ENCODE results near the gene UFC1.

UFC1 gene

DNA sequence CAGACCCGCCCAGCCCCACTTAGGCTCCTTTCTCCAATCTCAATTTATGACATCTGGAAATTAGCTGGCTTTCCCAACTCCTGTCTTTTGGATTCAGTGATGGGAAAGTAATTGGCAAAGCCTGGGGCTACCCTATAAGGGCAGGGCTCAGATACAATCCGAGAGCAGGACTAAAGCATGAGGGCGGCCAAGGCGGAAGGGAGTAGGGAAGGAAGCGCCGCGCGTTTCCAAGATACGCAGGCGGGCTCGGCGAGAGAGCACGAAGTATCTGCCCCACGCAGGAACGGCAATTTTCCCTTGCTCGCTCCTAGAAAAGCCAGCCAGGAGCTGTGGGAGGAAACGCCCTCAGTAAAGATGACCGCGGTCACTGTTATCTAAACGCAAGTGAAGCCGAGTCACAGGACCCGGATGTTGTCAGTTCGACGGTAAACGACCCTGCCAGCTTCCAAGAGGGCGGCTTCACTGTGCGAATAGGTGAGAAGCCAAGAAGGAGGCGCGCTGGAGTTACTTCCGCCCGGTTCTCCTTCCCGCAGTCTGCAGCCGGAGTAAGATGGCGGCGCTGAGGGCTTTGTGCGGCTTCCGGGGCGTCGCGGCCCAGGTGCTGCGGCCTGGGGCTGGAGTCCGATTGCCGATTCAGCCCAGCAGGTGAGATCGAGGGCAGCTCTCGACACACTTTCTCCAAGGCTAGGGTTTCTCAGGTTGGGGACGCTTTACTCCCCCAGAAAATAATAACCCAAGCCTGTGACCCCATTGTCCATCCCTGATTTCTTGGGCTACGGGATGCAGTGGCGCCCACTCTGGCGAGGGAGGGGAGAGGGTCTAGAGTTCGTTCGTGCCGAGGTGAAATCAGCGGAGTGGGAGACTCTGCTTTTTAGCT is 48.3 kb downstream of the UFC1 start, which contains the start of gene NDUFS2:
TSS of gene NDUFS2 (plus strand) at position 532 of the 877 bp plus-strand sequence. CDS start at position 551, 19 bp downstream.
- TF ChIP-seq, protein P1, sequence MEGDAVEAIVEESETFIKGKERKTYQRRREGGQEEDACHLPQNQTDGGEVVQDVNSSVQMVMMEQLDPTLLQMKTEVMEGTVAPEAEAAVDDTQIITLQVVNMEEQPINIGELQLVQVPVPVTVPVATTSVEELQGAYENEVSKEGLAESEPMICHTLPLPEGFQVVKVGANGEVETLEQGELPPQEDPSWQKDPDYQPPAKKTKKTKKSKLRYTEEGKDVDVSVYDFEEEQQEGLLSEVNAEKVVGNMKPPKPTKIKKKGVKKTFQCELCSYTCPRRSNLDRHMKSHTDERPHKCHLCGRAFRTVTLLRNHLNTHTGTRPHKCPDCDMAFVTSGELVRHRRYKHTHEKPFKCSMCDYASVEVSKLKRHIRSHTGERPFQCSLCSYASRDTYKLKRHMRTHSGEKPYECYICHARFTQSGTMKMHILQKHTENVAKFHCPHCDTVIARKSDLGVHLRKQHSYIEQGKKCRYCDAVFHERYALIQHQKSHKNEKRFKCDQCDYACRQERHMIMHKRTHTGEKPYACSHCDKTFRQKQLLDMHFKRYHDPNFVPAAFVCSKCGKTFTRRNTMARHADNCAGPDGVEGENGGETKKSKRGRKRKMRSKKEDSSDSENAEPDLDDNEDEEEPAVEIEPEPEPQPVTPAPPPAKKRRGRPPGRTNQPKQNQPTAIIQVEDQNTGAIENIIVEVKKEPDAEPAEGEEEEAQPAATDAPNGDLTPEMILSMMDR (IDR thresholded peaks at IDR 0.05), result peak; percentile 34; the same call in 1 of the 2 replicates

DNA sequence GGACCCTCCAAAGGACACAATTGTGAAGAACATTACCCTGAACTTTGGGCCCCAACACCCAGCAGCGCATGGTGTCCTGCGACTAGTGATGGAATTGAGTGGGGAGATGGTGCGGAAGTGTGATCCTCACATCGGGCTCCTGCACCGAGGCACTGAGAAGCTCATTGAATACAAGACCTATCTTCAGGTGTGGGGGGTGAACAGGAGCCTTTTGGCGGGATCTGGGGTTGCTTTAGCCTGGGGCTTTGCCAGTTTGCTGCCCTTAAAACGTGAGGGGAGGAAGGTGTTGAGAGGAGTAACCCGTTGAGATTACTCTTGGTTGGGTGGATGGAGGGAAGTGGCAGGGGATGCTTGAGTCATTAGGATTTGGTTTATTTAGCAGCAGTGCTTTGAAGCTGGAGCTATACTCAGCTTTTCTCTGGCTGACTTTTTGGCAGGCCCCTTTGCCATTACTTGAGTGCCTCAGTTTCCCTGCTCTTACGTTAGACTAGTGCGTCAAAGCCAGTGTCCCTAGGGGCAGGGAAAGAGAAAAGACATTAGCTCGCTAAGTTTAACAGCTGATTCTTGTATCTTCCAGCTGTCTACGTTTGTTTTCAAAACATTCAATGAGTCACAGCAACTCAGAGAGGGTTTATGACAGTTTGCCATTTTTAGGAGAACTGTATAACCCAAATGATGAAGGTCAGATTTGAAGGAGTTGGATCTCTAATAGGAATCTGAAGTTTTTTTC is 52.8 kb downstream of the UFC1 start:
- TF ChIP-seq, protein P1 (IDR thresholded peaks at IDR 0.05), result no peak

DNA sequence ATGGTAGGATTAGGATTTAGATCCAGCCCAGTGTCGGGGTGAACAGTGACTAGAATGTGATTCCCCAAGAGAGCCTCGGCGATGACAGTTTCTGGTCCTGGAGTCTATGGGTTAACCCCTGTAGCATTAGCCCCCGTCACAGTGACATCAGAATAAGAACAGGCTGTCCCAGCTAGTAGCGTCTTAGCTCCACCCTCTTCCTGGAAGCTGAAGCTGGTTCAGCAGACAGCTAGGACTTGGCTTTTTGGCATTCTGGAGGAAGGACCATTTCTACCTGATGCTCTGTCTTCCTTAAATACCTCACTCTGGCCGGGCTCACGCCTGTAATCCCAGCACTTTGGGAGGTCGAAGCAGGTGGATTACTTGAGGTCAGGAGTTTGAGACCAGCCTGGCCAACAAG is 53.4 kb downstream of the UFC1 start:
- TF ChIP-seq, protein P1 (IDR thresholded peaks at IDR 0.05), result no peak

Data from LNCAP (cell line).